Activated effector memory CD4-positive, alpha-beta T cell treated with anti-CD3 and anti-CD28 coated beads, Interleukin-2, amount 50 U/mL, for 16 hours (primary cell): ENCODE data around the gene BCL2.

Source experiments
- DNase-seq: peaks from one replicate; pipeline ENCODE4 v3.0.0-alpha.2; 2020

The BCL2 gene

GRCh38 chr18:63135101-63135500, 184.5 kb downstream of the BCL2 start:
- no peak for DNase-seq

- no peak for DNase-seq
These were observed 186.8 kb downstream of the BCL2 start for GRCh38 chr18:63132819-63133200.

GRCh38 chr18:63131959-63132818, 187.4 kb downstream of the BCL2 start:
- DNase-seq = no peak

- DNase-seq = peak; percentile 78
These were observed 188.2 kb downstream of the BCL2 start for GRCh38 chr18:63131106-63131958.

GRCh38 chr18:63130176-63130575, 189.4 kb downstream of the BCL2 start:
- no peak for DNase-seq

GRCh38 chr18:63128237-63128974, 191.2 kb downstream of the BCL2 start:
- no peak for DNase-seq

- DNase-seq = no peak
These were observed 193.2 kb downstream of the BCL2 start for GRCh38 chr18:63126134-63127069.

GRCh38 chr18:63120620-63121019, 198.9 kb downstream of the BCL2 start:
- no peak for DNase-seq

GRCh38 chr18:63119647-63120046, 199.9 kb downstream of the BCL2 start:
- DNase-seq = peak; percentile 67

- no peak for DNase-seq
These were observed 205.5 kb downstream of the BCL2 start for GRCh38 chr18:63113899-63114565.

GRCh38 chr18:63112706-63113105, 206.9 kb downstream of the BCL2 start:
- DNase-seq = no peak

- no peak for DNase-seq
These were observed 207.7 kb downstream of the BCL2 start for GRCh38 chr18:63111671-63112402.

- no peak for DNase-seq
These were observed 209.8 kb downstream of the BCL2 start for GRCh38 chr18:63109802-63110201.

- DNase-seq = no peak
These were observed 210.5 kb downstream of the BCL2 start for GRCh38 chr18:63109022-63109421.

GRCh38 chr18:63107931-63108330, 211.6 kb downstream of the BCL2 start:
- DNase-seq = no peak

GRCh38 chr18:63107171-63107845, 212.3 kb downstream of the BCL2 start:
- no peak for DNase-seq

- no peak for DNase-seq
These were observed 212.8 kb downstream of the BCL2 start for GRCh38 chr18:63106727-63107126.

GRCh38 chr18:63105636-63106316, 213.8 kb downstream of the BCL2 start:
- DNase-seq = no peak

- no peak for DNase-seq
These were observed 214.7 kb downstream of the BCL2 start for GRCh38 chr18:63104868-63105267.
